Urinary bladder (tissue), 4 donors: ENCODE data around the gene SUPV3L1. TPM values are rescaled to one million over a fixed set of nuclear protein-coding genes. Genes with fewer than 3 reads are reported as not detected.

ENCODE experiments used
- DNase-seq: peaks from one replicate; pipeline ENCODE4 v3.0.0-alpha.2; 2015; ENCODE audit errors: extremely low spot score
- H3K27ac ChIP-seq: one replicate; pipeline ENCODE4 v1.5.1; 2013; ENCODE audit warnings: low read depth, mild to moderate bottlenecking, moderate library complexity
- H3K36me3 ChIP-seq: one replicate; pipeline ENCODE4 v1.6.1; 2013; ENCODE audit warnings: mild to moderate bottlenecking, moderate library complexity; ENCODE audit not compliant: insufficient read depth
- H3K4me1 ChIP-seq: one replicate; pipeline ENCODE4 v1.6.1; 2013; ENCODE audit warnings: mild to moderate bottlenecking, moderate library complexity; ENCODE audit not compliant: insufficient read depth
- H3K4me3 ChIP-seq: one replicate; pipeline ENCODE4 v1.5.1; 2013; ENCODE audit warnings: low read depth, low read length
- WGBS: extraction: QIAGEN DNeasy Blood & Tissue Kit; methylation state at CpG from one replicate; pipeline ENCODE4 v1.1.7; 2013; 5-methylcytosine and 5-hydroxymethylcytosine counted together
- polyA plus RNA-seq: library from polyadenylated mRNA; stranded (reverse); fragments of 200-250 nt; gene quantifications from one replicate; pipeline ENCODE4 v1.2.3, GENCODE V29; 2013
- total RNA-seq: library from RNA; depleted of rRNA; stranded (reverse); fragments of >200 nt; gene quantifications from one replicate; pipeline ENCODE4 v1.2.3, GENCODE V29; 2014
- donor health status: healthy with polysubstance abuse.
- donor health status: healthy.

Gene SUPV3L1
- total and polyA plus RNA-seq, 2 donors, result 21.3 to 25.9 TPM

GRCh38 chr10:69213591-69214311 lies 33.7 kb downstream of the SUPV3L1 start:
- no peaks in the 10 kb centered on the region for H3K36me3 ChIP-seq
- DNase-seq, result no peak
- no peak overlapping the region for H3K4me3 ChIP-seq
- WGBS, result 41% methylated on average over 5 of the region's 5 CpGs
- no peaks in the 10 kb centered on the region for H3K4me1 ChIP-seq
- no peak overlapping the region for H3K27ac ChIP-seq

- Histone ChIP-seq H3K27ac (no peak overlapping the region), H3K4me1 (no peaks in the 10 kb centered on the region), H3K36me3 (no peaks in the 10 kb centered on the region), H3K4me3 (no peak overlapping the region)
- DNase-seq, result no peak
- WGBS, result 87% methylated on average over 6 of the region's 6 CpGs
These were observed 34.7 kb downstream of the SUPV3L1 start for GRCh38 chr10:69214666-69215131.

GRCh38 chr10:69215405-69216171 lies 35.6 kb downstream of the SUPV3L1 start:
- 22% methylated on average over 10 of the region's 10 CpGs for WGBS
- H3K4me3 ChIP-seq, result no peak overlapping the region
- H3K36me3 ChIP-seq, result no peaks in the 10 kb centered on the region
- no peak overlapping the region for H3K27ac ChIP-seq
- no peak for DNase-seq
- no peaks in the 10 kb centered on the region for H3K4me1 ChIP-seq

- Histone ChIP-seq H3K4me3 (no peak overlapping the region), H3K4me1 (no peaks in the 10 kb centered on the region), H3K36me3 (no peaks in the 10 kb centered on the region), H3K27ac (no peak overlapping the region)
- WGBS, result 88% methylated on average over 11 of the region's 11 CpGs
- no peak for DNase-seq
These were observed 36.6 kb downstream of the SUPV3L1 start for GRCh38 chr10:69216577-69217118.

- Histone ChIP-seq H3K4me1 (no peaks in the 10 kb centered on the region), H3K4me3 (no peak overlapping the region), H3K27ac (no peak overlapping the region), H3K36me3 (no peaks in the 10 kb centered on the region)
- 77% methylated on average over 4 of the region's 4 CpGs for WGBS
- no peak for DNase-seq
These were observed 37.2 kb downstream of the SUPV3L1 start for GRCh38 chr10:69217119-69217754.

- whole genome bisulfite sequencing, result 88% methylated on average over 6 of the region's 6 CpGs
- DNase-seq, result no peak
- Histone ChIP-seq H3K27ac (no peak overlapping the region), H3K36me3 (no peaks in the 10 kb centered on the region), H3K4me3 (no peak overlapping the region), H3K4me1 (no peaks in the 10 kb centered on the region)
These were observed 38.8 kb downstream of the SUPV3L1 start for GRCh38 chr10:69218831-69219230.

- no peak for DNase-seq
- Histone ChIP-seq H3K4me3 (no peak within 1 kb of the TSS), H3K36me3 (no peaks in the 10 kb centered on the region), H3K27ac (no peak within 1 kb of the TSS), H3K4me1 (no peaks in the 10 kb centered on the region)
- WGBS, result 79% methylated on average over 8 of the region's 8 CpGs
These were observed 40.0 kb downstream of the SUPV3L1 start, which contains the start of gene HKDC1 for GRCh38 chr10:69220041-69220451. TSS of gene HKDC1 (plus strand) at chr10:69220332. CDS start at chr10:69220436, 104 bp downstream.

GRCh38 chr10:69220507-69220906 lies 40.5 kb downstream of the SUPV3L1 start:
- no peaks in the 10 kb centered on the region for H3K4me1 ChIP-seq
- no peak overlapping the region for H3K4me3 ChIP-seq
- H3K36me3 ChIP-seq, result no peaks in the 10 kb centered on the region
- H3K27ac ChIP-seq, result no peak overlapping the region
- no peak for DNase-seq
- WGBS, result 86% methylated on average over 9 of the region's 9 CpGs

GRCh38 chr10:69222157-69223027 lies 42.4 kb downstream of the SUPV3L1 start:
- Histone ChIP-seq H3K36me3 (no peaks in the 10 kb centered on the region), H3K27ac (no peak overlapping the region), H3K4me3 (no peak overlapping the region), H3K4me1 (no peaks in the 10 kb centered on the region)
- DNase-seq, result no peak
- 40% methylated on average over 11 of the region's 11 CpGs for WGBS

- DNase-seq, result no peak
- no peaks in the 10 kb centered on the region for H3K4me1 ChIP-seq
- 13% methylated on average over 1 of the region's 1 CpG for WGBS
- H3K27ac ChIP-seq, result no peak overlapping the region
- no peak overlapping the region for H3K4me3 ChIP-seq
- H3K36me3 ChIP-seq, result no peaks in the 10 kb centered on the region
These were observed 43.0 kb downstream of the SUPV3L1 start for GRCh38 chr10:69223028-69223342.

GRCh38 chr10:69224862-69225657 lies 45.0 kb downstream of the SUPV3L1 start:
- no peak overlapping the region for H3K27ac ChIP-seq
- WGBS, result 62% methylated on average over 10 of the region's 10 CpGs
- H3K4me3 ChIP-seq, result no peak overlapping the region
- no peak for DNase-seq
- no peaks in the 10 kb centered on the region for H3K4me1 ChIP-seq
- no peaks in the 10 kb centered on the region for H3K36me3 ChIP-seq

- no peak for DNase-seq
These were observed 45.6 kb downstream of the SUPV3L1 start for GRCh38 chr10:69225681-69226080.

More at GRCh38 chr10:69225681-69226080, 45.6 kb downstream of the SUPV3L1 start:
- WGBS, result 85% methylated on average over 10 of the region's 10 CpGs
- Histone ChIP-seq H3K27ac (no peak overlapping the region), H3K36me3 (no peaks in the 10 kb centered on the region), H3K4me3 (no peak overlapping the region), H3K4me1 (no peaks in the 10 kb centered on the region)
